ENCODE results near the gene RAB9A. TPM values are rescaled to one million over a fixed set of nuclear protein-coding genes. Genes with fewer than 3 reads are reported as not detected.

Gene RAB9A
- total and polyA plus RNA-seq, 2 of the 8 experiments (the other 6 are each of a cell fraction or from before 2014, with no cell fraction given), result 21.8 to 34.0 TPM

DNA sequence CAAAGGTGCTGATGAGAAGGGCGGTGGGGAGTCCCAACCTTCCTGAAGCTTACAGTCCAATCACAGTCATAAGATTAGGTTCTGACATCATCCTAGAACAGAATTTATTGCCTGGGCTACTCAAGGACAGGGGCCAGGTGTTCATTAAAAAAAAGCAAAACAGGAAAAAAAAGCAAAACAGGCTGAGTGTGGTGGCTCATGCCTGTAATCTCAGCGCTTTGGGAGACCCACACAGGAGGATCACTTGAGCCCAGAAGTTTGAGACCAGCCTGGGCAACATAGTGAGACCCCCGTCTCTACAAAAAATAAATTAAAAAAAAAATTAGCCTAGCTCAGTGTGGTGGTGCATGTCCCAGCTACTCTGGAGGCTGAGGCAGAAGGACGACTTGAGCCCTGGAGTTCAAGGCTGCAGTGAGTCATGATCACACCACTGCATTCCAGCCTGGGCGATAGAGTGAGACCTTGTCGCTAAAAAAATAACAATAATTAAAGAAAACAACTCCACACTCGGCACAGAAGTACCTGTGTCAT, 3.0 kb downstream of the RAB9A start:
- H2BK12ac ChIP-seq (ENCODE audit: low read depth, low read length), result no peak overlapping the region
- CTCF ChIA-PET (ENCODE audit: partially characterized antibody), result interaction anchor here (1.5 kb wide), 1 partner anchor 34 kb away, joined by 4 read pairs; no protein-coding TSS in a partner anchor
- no peak for DNase-seq (ENCODE audit: low read depth in 1 of 2, low spot score in 2 of 2)
- no peak overlapping the region for H2AK5ac ChIP-seq (ENCODE audit: low read depth, low read length)
- FAIRE-seq, result no peak
- peaks cover 0 to 2% (median 0%) of the 10 kb centered on the region in 4 experiments; a peak in 2 of 7 replicates for H3K27me3 ChIP-seq (replicated peaks in 1 of 4; ENCODE audit: control insufficient read depth in 3 of 4, extremely low read depth in 1 of 4, insufficient read depth in 3 of 4, low read length in 3 of 4)
- no peak overlapping the region for H3K4me3 ChIP-seq (ENCODE audit: extremely low read depth in 1 of 4, insufficient read depth in 2 of 4, low read depth in 3 of 4, low read length in 4 of 4)
- peaks cover 0 to 7% (median 3%) of the 10 kb centered on the region in 4 experiments; a peak in 4 of 7 replicates for H3K4me1 ChIP-seq (replicated peaks in 1 of 4; ENCODE audit: control insufficient read depth in 3 of 4, insufficient read depth in 4 of 4, low read length in 3 of 4)
- no peak overlapping the region for H4K5ac ChIP-seq (ENCODE audit: insufficient read length, low read depth, low read length)
- no peak overlapping the region for H3K23ac ChIP-seq (ENCODE audit: insufficient read length)
- H2BK5ac ChIP-seq (ENCODE audit: low read depth, low read length), result no peak overlapping the region
- H3K56ac ChIP-seq (replicated peaks; ENCODE audit: insufficient read length, low read depth, low read length), result no peak overlapping the region
- peaks cover 0 to 14% of the 10 kb centered on the region in 2 experiments for H4K20me1 ChIP-seq (replicated peaks in 1 of 2; ENCODE audit: control insufficient read depth in 1 of 2, insufficient read depth in 2 of 2, low read length in 2 of 2)
- no peak overlapping the region for H3K14ac ChIP-seq (ENCODE audit: insufficient read length)
- no peak overlapping the region; a peak in 1 of 4 replicates for H3K4me2 ChIP-seq (ENCODE audit: insufficient read depth in 1 of 2, low read depth in 2 of 2, low read length in 2 of 2)
- no peak overlapping the region for H4K91ac ChIP-seq (replicated peaks; ENCODE audit: insufficient read length, low read length)
- H3K9me3 ChIP-seq (ENCODE audit: insufficient read depth in 2 of 2, low read depth in 1 of 2, low read length in 1 of 2), result no peaks in the 10 kb centered on the region
- H3K23me2 ChIP-seq (ENCODE audit: low read depth, low read length), result peaks cover 4% of the 10 kb centered on the region; the same call in 1 of the 2 replicates
- no peaks in the 10 kb centered on the region; a peak in 1 of 8 replicates for H3K36me3 ChIP-seq (ENCODE audit: control insufficient read depth in 2 of 4, insufficient read depth in 4 of 4, low read length in 3 of 4)
- H3K79me1 ChIP-seq (ENCODE audit: low read depth, low read length), result no peaks in the 10 kb centered on the region; the same call in 1 of the 2 replicates
- H3K9ac ChIP-seq (replicated peaks in 1 of 4; ENCODE audit: extremely low read depth in 1 of 4, low read depth in 3 of 4, low read length in 3 of 4), result no peak overlapping the region
- H3K27ac ChIP-seq (ENCODE audit: low read depth, low read length), result no peak overlapping the region
- no peak overlapping the region for H2BK120ac ChIP-seq (replicated peaks; ENCODE audit: low read depth, low read length)
- POLR2A ChIA-PET (ENCODE audit: partially characterized antibody), result no interaction called here
- H3K18ac ChIP-seq (ENCODE audit: extremely low read depth, low read length), result no peak overlapping the region
- no peak overlapping the region for H2BK20ac ChIP-seq (ENCODE audit: low read length)
- H3K4ac ChIP-seq (replicated peaks; ENCODE audit: insufficient read length, low read depth, low read length), result no peak overlapping the region
- H4K8ac ChIP-seq (ENCODE audit: extremely low read depth, insufficient read depth, low read length), result no peak overlapping the region
- no peak overlapping the region for H2AFZ ChIP-seq (ENCODE audit: low read length)
- H2BK15ac ChIP-seq (ENCODE audit: low read length), result no peak overlapping the region
- peaks cover 4 to 73% of the 10 kb centered on the region in 2 experiments for H3K79me2 ChIP-seq (ENCODE audit: control insufficient read depth in 1 of 2, insufficient read depth in 2 of 2, low read length in 2 of 2)
- WGBS, 2 experiments (ENCODE audit: extremely low coverage in 1 of 2, insufficient coverage in 1 of 2, insufficient read length in 1 of 2, insufficient replicate concordance in 2 of 2, low coverage in 1 of 2, low lambda C conversion rate in 2 of 2, missing lambda C conversion rate in 1 of 2), result 87% methylated on average over 6 of the region's 7 CpGs; no CpG with 5 or more reads in 1 of the 2 experiments
- TF ChIP-seq, protein P1, sequence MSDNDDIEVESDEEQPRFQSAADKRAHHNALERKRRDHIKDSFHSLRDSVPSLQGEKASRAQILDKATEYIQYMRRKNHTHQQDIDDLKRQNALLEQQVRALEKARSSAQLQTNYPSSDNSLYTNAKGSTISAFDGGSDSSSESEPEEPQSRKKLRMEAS (IDR thresholded peaks at IDR 0.05), result no peak
- TF ChIP-seq POLR2AphosphoS5 (IDR thresholded peaks at IDR 0.05; ENCODE audit: low read depth, low read length) (no peak), SUZ12 (IDR thresholded peaks at IDR 0.05; ENCODE audit: low read length) (no peak), NANOG (IDR thresholded peaks at IDR 0.05; ENCODE audit: insufficient read depth, low read depth, low read length, poor library complexity, severe bottlenecking) (no peak), SIX5 (IDR thresholded peaks at IDR 0.05; ENCODE audit: low read depth, low read length) (no peak), PHF8 (conservative IDR thresholded peaks at IDR 0.05; ENCODE audit: low read depth, low read length) (no peak), TBP (IDR thresholded peaks at IDR 0.05; ENCODE audit: low read depth, low read length) (no peak), NRF1 (IDR thresholded peaks at IDR 0.05; ENCODE audit: low read depth, low read length) (no peak), BACH1 (IDR thresholded peaks at IDR 0.05; ENCODE audit: low read length) (no peak), JUND (IDR thresholded peaks at IDR 0.05; ENCODE audit: low read length) (no peak), ATF2 (IDR thresholded peaks at IDR 0.05; ENCODE audit: low read length) (no peak), ASH2L (IDR thresholded peaks at IDR 0.05; ENCODE audit: low read length) (no peak)

Data from H1 (cell line).